Stromal cell of bone marrow (primary cell): ENCODE results near the gene STK25.
"Not testable (repeated sequence)": the region's sequence is repeated elsewhere in the genome, so short reads cannot be mapped to it uniquely, and the experiment has no call there.

Experiments
- DNase-seq: peaks from one replicate; pipeline ENCODE4 v3.0.0-alpha.2; 2012; ENCODE audit warnings: low read depth

STK25 gene

GRCh38 chr2:241463276-241464135, 44.9 kb downstream of the STK25 start:
- DNase-seq: no peak

- no peak for DNase-seq
Measured at GRCh38 chr2:241461693-241462677, 46.4 kb downstream of the STK25 start.

- no peak for DNase-seq
Measured at GRCh38 chr2:241460631-241461030, 47.8 kb downstream of the STK25 start.

- no peak for DNase-seq
Measured at GRCh38 chr2:241459520-241459919, 48.9 kb downstream of the STK25 start.

GRCh38 chr2:241458687-241459086, 49.7 kb downstream of the STK25 start:
- DNase-seq: no peak

- no peak for DNase-seq
Measured at GRCh38 chr2:241456546-241456945, 51.8 kb downstream of the STK25 start.

GRCh38 chr2:241454837-241455485, 53.4 kb downstream of the STK25 start:
- no peak for DNase-seq

- not testable (repeated sequence) for DNase-seq
Measured at GRCh38 chr2:241453919-241454318, 54.5 kb downstream of the STK25 start.

- DNase-seq: no peak
Measured at GRCh38 chr2:241451840-241452506, 56.4 kb downstream of the STK25 start.

GRCh38 chr2:241450092-241450491, 58.3 kb downstream of the STK25 start:
- not testable (repeated sequence) for DNase-seq

GRCh38 chr2:241445426-241445825, 63.0 kb downstream of the STK25 start:
- DNase-seq: no peak

GRCh38 chr2:241443486-241444223, 64.7 kb downstream of the STK25 start:
- no peak for DNase-seq
